GM23248 (cell line): Measurements from ENCODE around the gene ZNF121. TPM values are rescaled to one million over a fixed set of nuclear protein-coding genes. Genes with fewer than 3 reads are reported as not detected.
"Not testable (repeated sequence)": the region's sequence is repeated elsewhere in the genome, so short reads cannot be mapped to it uniquely, and the experiment has no call there.

Experiments
- DNase-seq: peaks from one replicate; pipeline ENCODE4 v3.0.0-alpha.2; 2015
- H2AFZ ChIP-seq: fragments of 200-600 bp; sonication (generic); 2 replicates; pipeline ENCODE4 v1.6.1; 2016; ENCODE audit warnings: antibody characterized with exemption
- H3F3A ChIP-seq: fragments of 200-600 bp; sonication (generic); 2 replicates; pipeline ENCODE4 v1.6.1; 2016; ENCODE audit warnings: mild to moderate bottlenecking, antibody characterized with exemption, mixed run types; ENCODE audit not compliant: insufficient read depth
- H3K27ac ChIP-seq: fragments of 200-600 bp; sonication (generic); 2 replicates; pipeline ENCODE4 v1.5.1; 2016; ENCODE audit warnings: mild to moderate bottlenecking
- H3K27me3 ChIP-seq: fragments of 200-600 bp; sonication (generic); replicated peaks from 2 replicates; pipeline ENCODE4 v1.6.1; 2016; ENCODE audit warnings: mild to moderate bottlenecking; ENCODE audit not compliant: insufficient read depth
- H3K36me3 ChIP-seq: fragments of 200-600 bp; sonication (generic); 2 replicates; pipeline ENCODE4 v1.6.1; 2016; ENCODE audit warnings: low read depth, mild to moderate bottlenecking
- H3K4me1 ChIP-seq: fragments of 200-600 bp; sonication (generic); 2 replicates; pipeline ENCODE4 v1.6.1; 2016; ENCODE audit warnings: mild to moderate bottlenecking; ENCODE audit not compliant: insufficient read depth
- H3K4me2 ChIP-seq: fragments of 200-600 bp; sonication (generic); one replicate; pipeline ENCODE4 v1.6.1; 2016; ENCODE audit warnings: mild to moderate bottlenecking; ENCODE audit not compliant: unreplicated experiment
- H3K4me3 ChIP-seq: fragments of 200-600 bp; sonication (generic); 2 replicates; pipeline ENCODE4 v1.5.1; 2016; ENCODE audit warnings: mild to moderate bottlenecking
- H3K79me2 ChIP-seq: fragments of 200-600 bp; sonication (generic); 2 replicates; pipeline ENCODE4 v1.6.1; 2016; ENCODE audit warnings: mild to moderate bottlenecking; ENCODE audit not compliant: insufficient read depth
- H3K9ac ChIP-seq: fragments of 200-600 bp; sonication (generic); 2 replicates; pipeline ENCODE4 v1.6.1; 2016; ENCODE audit warnings: mild to moderate bottlenecking
- H3K9me2 ChIP-seq: fragments of 200-600 bp; sonication (generic); 2 replicates; pipeline ENCODE4 v1.6.1; 2016; ENCODE audit warnings: mixed run types, mild to moderate bottlenecking, moderate library complexity; ENCODE audit not compliant: insufficient read depth
- H3K9me3 ChIP-seq: fragments of 200-600 bp; sonication (generic); one replicate; pipeline ENCODE4 v1.6.1; 2017; ENCODE audit warnings: low read depth
- H4K20me1 ChIP-seq: fragments of 200-600 bp; sonication (generic); 2 replicates; pipeline ENCODE4 v1.6.0; 2016; ENCODE audit not compliant: insufficient read depth
- EZH2 ChIP-seq: fragments of 200-600 bp; sonication (generic); IDR thresholded peaks from 2 replicates; pipeline ENCODE4 v1.6.1; 2018; ENCODE audit warnings: antibody characterized with exemption, mild to moderate bottlenecking; ENCODE audit not compliant: insufficient read depth, poor library complexity, severe bottlenecking
- EZH2phosphoT487 ChIP-seq: fragments of 200-600 bp; sonication (generic); IDR thresholded peaks from 2 replicates; pipeline ENCODE4 v1.6.1; 2018; ENCODE audit warnings: antibody characterized with exemption, moderate library complexity, mild to moderate bottlenecking, low read depth; ENCODE audit not compliant: insufficient read depth
- WGBS, 2 experiments: methylation state at CpG; one replicate each; pipeline ENCODE4 v1.1.6; 2015 to 2017; ENCODE audit warnings: low lambda C conversion rate in 2 of 2, low coverage in 1 of 2; ENCODE audit errors: missing lambda C conversion rate in 2 of 2; 5-methylcytosine and 5-hydroxymethylcytosine counted together
- in situ Hi-C: fragments of 300-500 bp; cut with MboI; formaldehyde crosslinking; loops from 2 replicates; pipeline ENCODE4 v1.15.0; 2020
- polyA plus RNA-seq: library from polyadenylated mRNA; unstranded; fragments of >200 nt; fragmentation: Nextera tagmentation; extraction: Ambion mirVana; gene quantifications from 2 replicates; pipeline ENCODE4 v1.2.1, GENCODE V29; 2016
- total RNA-seq: library from RNA; depleted of rRNA; stranded (reverse); fragments of >200 nt; shearing (Covaris generic); gene quantifications from 2 replicates; pipeline ENCODE4 v1.2.3, GENCODE V29; 2014

ZNF121 gene
- total and polyA plus RNA-seq, 2 experiments from 2014 or later, result 7.9 to 28.4 TPM

DNA sequence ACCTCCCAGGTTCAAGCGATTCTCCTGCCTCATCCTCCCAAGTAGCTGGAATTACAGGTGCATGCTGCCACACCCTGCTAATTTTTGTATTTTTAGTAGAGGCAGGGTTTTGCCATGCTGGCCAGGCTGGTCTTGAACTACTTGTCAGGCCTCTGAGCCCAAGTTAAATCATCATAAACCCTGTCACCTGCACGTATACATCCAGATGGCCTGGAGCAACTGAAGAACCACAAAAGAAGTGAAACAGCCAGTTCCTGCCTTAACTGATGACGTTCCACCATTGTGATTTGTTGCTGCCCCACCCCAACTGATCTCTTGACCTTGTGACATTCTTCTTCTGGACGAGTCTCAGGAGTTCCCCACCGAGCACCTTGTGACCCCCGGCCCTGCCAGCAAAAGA, 45.1 kb downstream of the ZNF121 start:
- DNase-seq, result not testable (repeated sequence)

DNA sequence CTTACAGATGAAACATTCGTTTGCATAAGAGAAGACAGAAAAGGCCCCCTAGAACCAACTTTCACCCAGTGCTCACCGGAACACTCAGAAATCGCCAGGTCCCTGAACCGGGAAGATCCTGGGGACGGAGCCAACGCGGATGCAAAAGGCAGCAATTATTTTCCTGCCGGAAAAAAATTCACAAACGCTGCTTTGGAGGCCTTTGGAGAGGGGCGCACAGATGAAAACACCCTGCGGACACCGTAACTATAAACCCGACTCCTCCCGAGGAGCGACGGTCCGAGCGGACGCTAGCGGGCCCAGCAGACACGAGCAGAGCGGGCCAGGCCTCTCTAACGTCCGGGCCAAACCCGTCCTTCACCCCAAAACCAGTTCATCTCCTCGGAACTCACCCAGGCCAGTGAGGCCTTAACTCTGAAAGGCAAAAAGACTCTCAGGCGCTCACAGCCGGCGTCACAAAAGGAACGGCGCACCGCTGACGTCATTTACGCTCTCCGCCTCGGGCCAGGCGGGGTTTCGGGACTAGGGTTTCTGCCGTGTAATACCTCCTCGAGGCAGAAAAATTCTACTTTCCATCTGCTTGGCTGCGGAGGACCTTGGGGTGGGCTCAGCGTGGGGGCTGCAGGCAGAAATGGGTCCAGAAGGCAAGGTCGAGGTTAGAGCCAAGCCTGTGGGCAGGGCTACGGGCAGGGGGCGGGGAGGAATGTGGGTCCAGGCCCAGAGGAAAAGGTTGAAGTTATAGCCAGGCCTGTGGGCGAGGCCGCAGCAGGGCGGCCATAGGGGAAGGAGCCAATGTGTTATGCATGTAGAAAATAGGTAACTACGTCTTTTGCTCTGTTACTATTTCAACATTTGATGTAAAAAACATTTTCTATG, 45.9 kb downstream of the ZNF121 start, which contains the start of gene ZNF426:
ZNF426 (minus strand) TSS at position 463 of the 876 bp plus-strand sequence. CDS start 2,413 bp downstream, outside the sequence.
- Histone ChIP-seq H3K79me2 (peaks cover 38% of the 10 kb centered on the region), H3K4me1 (peaks cover 7% of the 10 kb centered on the region; the same call in 1 of the 2 replicates), H3K36me3 (peaks cover 34% of the 10 kb centered on the region), H3K27ac (peak within 1 kb of the TSS; percentile 96), H3K9me2 (no peaks in the 10 kb centered on the region), H3K9ac (peak within 1 kb of the TSS; percentile 99), H3K9me3 (no peaks in the 10 kb centered on the region), H3F3A (peaks cover 3% of the 10 kb centered on the region; the same call in 1 of the 2 replicates), H3K4me2 (peak within 1 kb of the TSS; percentile 87), H3K4me3 (peak within 1 kb of the TSS; percentile 94), H4K20me1 (no peaks in the 10 kb centered on the region), H2AFZ (peak within 1 kb of the TSS; percentile 94), H3K27me3 (no peaks in the 10 kb centered on the region)
- DNase-seq, result peak; percentile 96
- 1% methylated on average over 48 to 49 of the region's 49 CpGs for WGBS, 2 experiments
- TF ChIP-seq EZH2 (no peak), EZH2phosphoT487 (no peak)
- in situ Hi-C loops, result no loop called here

More for the DNA sequence above, 45.1 kb downstream of the ZNF121 start:
- Histone ChIP-seq H3K9ac (peak overlapping the region; percentile 99), H3K4me2 (peak overlapping the region; percentile 87), H3K79me2 (peaks cover 38% of the 10 kb centered on the region), H3K4me3 (peak overlapping the region; percentile 94), H2AFZ (peak overlapping the region; percentile 94), H3K27ac (peak overlapping the region; percentile 96), H3K36me3 (peaks cover 26% of the 10 kb centered on the region)
- H3K9me3 ChIP-seq, in situ Hi-C loops, H3K4me1 ChIP-seq, H3K27me3 ChIP-seq, H3F3A ChIP-seq, H4K20me1 ChIP-seq, H3K9me2 ChIP-seq: not testable (repeated sequence)
- 84 to 89% methylated on average over 6 of the region's 6 CpGs for WGBS, 2 experiments

DNA sequence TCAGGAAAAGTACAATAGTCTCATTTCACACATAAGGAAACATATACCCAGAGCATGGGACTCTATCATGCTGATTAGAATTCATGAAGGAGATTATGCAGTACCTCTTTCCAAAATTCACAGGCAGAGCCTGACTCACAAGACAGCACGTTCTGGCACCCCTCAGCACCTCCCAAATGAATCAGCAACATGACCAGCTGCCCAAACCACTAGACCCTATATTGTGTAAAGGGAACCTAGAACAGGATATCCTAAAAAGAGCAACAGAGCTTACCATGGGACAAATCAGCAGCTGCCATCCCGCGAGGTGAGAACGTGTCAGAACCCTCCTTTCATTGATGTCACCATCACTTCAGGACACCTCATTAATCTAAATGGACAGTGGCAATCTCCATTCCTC, 48.4 kb downstream of the ZNF121 start:
- Histone ChIP-seq H3K27me3 (no peaks in the 10 kb centered on the region), H3K27ac (no peak overlapping the region), H3K4me1 (peaks cover 7% of the 10 kb centered on the region; the same call in 1 of the 2 replicates), H3F3A (peaks cover 13% of the 10 kb centered on the region), H3K9me3 (peaks cover 9% of the 10 kb centered on the region), H3K79me2 (peaks cover 38% of the 10 kb centered on the region), H3K4me3 (no peak overlapping the region), H3K9me2 (no peaks in the 10 kb centered on the region), H3K36me3 (peaks cover 59% of the 10 kb centered on the region), H4K20me1 (no peaks in the 10 kb centered on the region), H3K4me2 (no peak overlapping the region), H3K9ac (no peak overlapping the region), H2AFZ (no peak overlapping the region)
- WGBS, 2 experiments, result 85% methylated on average over 4 of the region's 4 CpGs
- no peak for TF ChIP-seq EZH2
- no peak for TF ChIP-seq EZH2phosphoT487
- in situ Hi-C loops, result no loop called here
- DNase-seq, result peak; percentile 21

DNA sequence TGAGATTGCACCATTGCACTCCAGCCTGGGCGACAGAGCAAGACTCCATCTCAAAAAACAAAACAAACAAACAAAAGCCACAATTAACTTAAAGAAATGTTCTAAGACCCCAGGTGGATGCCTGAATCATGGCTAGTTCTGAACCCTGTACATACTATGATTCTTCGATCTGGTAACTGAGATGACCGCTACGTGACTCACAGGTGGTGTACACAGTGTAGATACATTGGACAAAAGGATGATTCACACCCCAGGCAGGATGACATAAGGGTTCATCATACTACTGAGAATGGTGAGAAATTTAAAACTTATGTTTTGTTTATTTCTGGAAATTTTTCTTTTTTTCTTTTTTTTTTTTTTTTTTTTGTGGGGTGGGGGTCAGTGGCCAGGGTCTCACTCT, 52.4 kb downstream of the ZNF121 start:
- Histone ChIP-seq H3K79me2 (peaks cover 20% of the 10 kb centered on the region), H3K9me2 (no peaks in the 10 kb centered on the region)
- DNase-seq, result peak; percentile 52

More for the DNA sequence above, 52.4 kb downstream of the ZNF121 start:
- Histone ChIP-seq H3K4me2 (no peak overlapping the region), H3K36me3 (peaks cover 99% of the 10 kb centered on the region), H2AFZ (no peak overlapping the region), H3K4me3 (no peak overlapping the region), H4K20me1 (no peaks in the 10 kb centered on the region), H3K4me1 (peaks cover 4% of the 10 kb centered on the region; the same call in 1 of the 2 replicates), H3K27me3 (no peaks in the 10 kb centered on the region), H3K27ac (no peak overlapping the region), H3K9ac (no peak overlapping the region), H3F3A (peaks cover 20% of the 10 kb centered on the region), H3K9me3 (peaks cover 36% of the 10 kb centered on the region)
- in situ Hi-C loops, result no loop called here
- WGBS, 2 experiments, result 80 to 82% methylated on average over 4 of the region's 4 CpGs
- no peak for TF ChIP-seq EZH2
- TF ChIP-seq EZH2phosphoT487, result no peak
